HepG2 (cell line): Measurements from ENCODE around the gene CDK15. TPM values are rescaled to one million over a fixed set of nuclear protein-coding genes. Genes with fewer than 3 reads are reported as not detected.

Experiments
- ASH2L ChIP-seq: fragments of 300-600, 200-600 bp; sonication (generic); IDR thresholded peaks from 2 replicates; pipeline ENCODE4 v1.7.0; 2017; ENCODE audit warnings: low read depth, mild to moderate bottlenecking, moderate library complexity, mixed read lengths, low read length; ENCODE audit not compliant: insufficient read length
- CHD4 ChIP-seq: fragments of 200-600 bp; sonication (generic); IDR thresholded peaks from 2 replicates; pipeline ENCODE4 v1.7.0; 2017; ENCODE audit warnings: mild to moderate bottlenecking, low read length, borderline replicate concordance
- DR1 ChIP-seq: sonication (generic); formaldehyde crosslinking; IDR thresholded peaks from 2 replicates; pipeline ENCODE4 v1.8.0; 2021; ENCODE audit warnings: mild to moderate bottlenecking, missing genetic modification reagents, inconsistent platforms
- SOX6 ChIP-seq, 2 experiments: fragments of 450-650 bp in 1 of 2; sonication (generic) in 1 of 2; formaldehyde crosslinking in 1 of 2; IDR thresholded peaks; 2 replicates each; pipeline versions ENCODE4 v1.4.0 to v1.6.1; 2017 to 2020; ENCODE audit warnings: antibody characterized with exemption in 1 of 2, mild to moderate bottlenecking in 1 of 2, missing genetic modification reagents in 1 of 2
- polyA plus RNA-seq, 8 experiments: library from polyadenylated mRNA; depleted of rRNA in 3 of 8; stranded (reverse) in 7 of 8; unstranded in 1 of 8; fragments of >200 nt; fragmentation: Illumina TruSeq in 4 of 8; extraction: Trizol in 4 of 8; gene quantifications; 2 replicates each; pipeline versions ENCODE4 v1.2.1 to v1.2.3, GENCODE V29; 2011 to 2016; ENCODE audit warnings: low read depth in 4 of 8, missing spikeins in 1 of 8, mixed read lengths in 1 of 8; ENCODE audit not compliant: insufficient read depth in 1 of 8
- total RNA-seq, 5 experiments: library from RNA; depleted of rRNA; stranded (reverse); fragments of >200 nt; fragmentation: Illumina TruSeq; extraction: Trizol; gene quantifications; 2 replicates each; pipeline ENCODE4 v1.2.3, GENCODE V29; 2016; ENCODE audit warnings: low read depth in 1 of 5
- TF ChIP-seq, protein P1 (sequence below): sonication (generic); formaldehyde crosslinking; IDR thresholded peaks from 2 replicates; pipeline ENCODE4 v1.5.0; 2020; ENCODE audit warnings: mild to moderate bottlenecking, missing genetic modification reagents, borderline replicate concordance
- TF ChIP-seq, protein P2 (sequence below): sonication (generic); formaldehyde crosslinking; conservative IDR thresholded peaks from 2 replicates; pipeline ENCODE4 v1.4.0; 2020; ENCODE audit warnings: mild to moderate bottlenecking, missing genetic modification reagents, moderate library complexity
- TF ChIP-seq, protein P3 (sequence below): IDR thresholded peaks from 2 replicates; pipeline ENCODE4 v1.6.1; 2012; ENCODE audit warnings: low read depth, low read length, improper control_type of control experiment
- TF ChIP-seq, protein P4 (sequence below): sonication (generic); formaldehyde crosslinking; conservative IDR thresholded peaks from 2 replicates; pipeline ENCODE4 v1.8.1; 2023; ENCODE audit warnings: missing genetic modification reagents
- TF ChIP-seq, protein P5 (sequence below): IDR thresholded peaks from 2 replicates; pipeline ENCODE4 v1.6.1; 2018; ENCODE audit warnings: missing genetic modification reagents, mild to moderate bottlenecking, missing compliant biosample characterization
- TF ChIP-seq, protein P6 (sequence below): sonication (generic); formaldehyde crosslinking; IDR thresholded peaks from 2 replicates; pipeline ENCODE4 v1.4.0; 2020; ENCODE audit warnings: missing genetic modification reagents

The CDK15 gene
- total and polyA plus RNA-seq, 2 of the 13 experiments (the other 11 are each of a cell fraction or from before 2014, with no cell fraction given) = not detected

DNA sequence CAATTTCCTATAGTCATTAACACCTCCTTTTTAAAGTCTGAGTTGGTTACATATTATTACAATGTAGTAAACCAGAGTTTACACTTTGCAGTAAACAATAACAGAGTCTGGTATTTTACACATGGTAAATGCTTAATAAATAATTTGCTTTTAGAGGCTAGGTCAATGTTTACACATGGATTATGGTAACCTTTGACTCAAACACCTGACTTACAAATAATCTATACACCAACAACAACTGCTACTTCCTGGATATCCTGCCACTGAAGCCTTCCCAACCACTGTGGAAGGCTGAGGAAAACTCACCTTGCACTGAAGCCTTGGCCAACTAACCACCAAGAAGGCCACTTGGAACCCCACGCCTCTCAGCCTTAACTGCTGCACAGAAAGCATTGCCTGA lies 31.0 kb upstream of the CDK15 start (continued):
- TF ChIP-seq, protein P1, sequence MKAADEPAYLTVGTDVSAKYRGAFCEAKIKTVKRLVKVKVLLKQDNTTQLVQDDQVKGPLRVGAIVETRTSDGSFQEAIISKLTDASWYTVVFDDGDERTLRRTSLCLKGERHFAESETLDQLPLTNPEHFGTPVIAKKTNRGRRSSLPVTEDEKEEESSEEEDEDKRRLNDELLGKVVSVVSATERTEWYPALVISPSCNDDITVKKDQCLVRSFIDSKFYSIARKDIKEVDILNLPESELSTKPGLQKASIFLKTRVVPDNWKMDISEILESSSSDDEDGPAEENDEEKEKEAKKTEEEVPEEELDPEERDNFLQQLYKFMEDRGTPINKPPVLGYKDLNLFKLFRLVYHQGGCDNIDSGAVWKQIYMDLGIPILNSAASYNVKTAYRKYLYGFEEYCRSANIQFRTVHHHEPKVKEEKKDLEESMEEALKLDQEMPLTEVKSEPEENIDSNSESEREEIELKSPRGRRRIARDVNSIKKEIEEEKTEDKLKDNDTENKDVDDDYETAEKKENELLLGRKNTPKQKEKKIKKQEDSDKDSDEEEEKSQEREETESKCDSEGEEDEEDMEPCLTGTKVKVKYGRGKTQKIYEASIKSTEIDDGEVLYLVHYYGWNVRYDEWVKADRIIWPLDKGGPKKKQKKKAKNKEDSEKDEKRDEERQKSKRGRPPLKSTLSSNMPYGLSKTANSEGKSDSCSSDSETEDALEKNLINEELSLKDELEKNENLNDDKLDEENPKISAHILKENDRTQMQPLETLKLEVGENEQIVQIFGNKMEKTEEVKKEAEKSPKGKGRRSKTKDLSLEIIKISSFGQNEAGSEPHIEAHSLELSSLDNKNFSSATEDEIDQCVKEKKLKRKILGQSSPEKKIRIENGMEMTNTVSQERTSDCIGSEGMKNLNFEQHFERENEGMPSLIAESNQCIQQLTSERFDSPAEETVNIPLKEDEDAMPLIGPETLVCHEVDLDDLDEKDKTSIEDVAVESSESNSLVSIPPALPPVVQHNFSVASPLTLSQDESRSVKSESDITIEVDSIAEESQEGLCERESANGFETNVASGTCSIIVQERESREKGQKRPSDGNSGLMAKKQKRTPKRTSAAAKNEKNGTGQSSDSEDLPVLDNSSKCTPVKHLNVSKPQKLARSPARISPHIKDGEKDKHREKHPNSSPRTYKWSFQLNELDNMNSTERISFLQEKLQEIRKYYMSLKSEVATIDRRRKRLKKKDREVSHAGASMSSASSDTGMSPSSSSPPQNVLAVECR = no peak
- TF ChIP-seq SOX6 (IDR thresholded peaks at IDR 0.05) = no peak
- TF ChIP-seq SOX6 (CRISPR knock-in tag; IDR thresholded peaks at IDR 0.05) = peak; percentile 35; the same call in 1 of the 2 replicates
- TF ChIP-seq, protein P2, sequence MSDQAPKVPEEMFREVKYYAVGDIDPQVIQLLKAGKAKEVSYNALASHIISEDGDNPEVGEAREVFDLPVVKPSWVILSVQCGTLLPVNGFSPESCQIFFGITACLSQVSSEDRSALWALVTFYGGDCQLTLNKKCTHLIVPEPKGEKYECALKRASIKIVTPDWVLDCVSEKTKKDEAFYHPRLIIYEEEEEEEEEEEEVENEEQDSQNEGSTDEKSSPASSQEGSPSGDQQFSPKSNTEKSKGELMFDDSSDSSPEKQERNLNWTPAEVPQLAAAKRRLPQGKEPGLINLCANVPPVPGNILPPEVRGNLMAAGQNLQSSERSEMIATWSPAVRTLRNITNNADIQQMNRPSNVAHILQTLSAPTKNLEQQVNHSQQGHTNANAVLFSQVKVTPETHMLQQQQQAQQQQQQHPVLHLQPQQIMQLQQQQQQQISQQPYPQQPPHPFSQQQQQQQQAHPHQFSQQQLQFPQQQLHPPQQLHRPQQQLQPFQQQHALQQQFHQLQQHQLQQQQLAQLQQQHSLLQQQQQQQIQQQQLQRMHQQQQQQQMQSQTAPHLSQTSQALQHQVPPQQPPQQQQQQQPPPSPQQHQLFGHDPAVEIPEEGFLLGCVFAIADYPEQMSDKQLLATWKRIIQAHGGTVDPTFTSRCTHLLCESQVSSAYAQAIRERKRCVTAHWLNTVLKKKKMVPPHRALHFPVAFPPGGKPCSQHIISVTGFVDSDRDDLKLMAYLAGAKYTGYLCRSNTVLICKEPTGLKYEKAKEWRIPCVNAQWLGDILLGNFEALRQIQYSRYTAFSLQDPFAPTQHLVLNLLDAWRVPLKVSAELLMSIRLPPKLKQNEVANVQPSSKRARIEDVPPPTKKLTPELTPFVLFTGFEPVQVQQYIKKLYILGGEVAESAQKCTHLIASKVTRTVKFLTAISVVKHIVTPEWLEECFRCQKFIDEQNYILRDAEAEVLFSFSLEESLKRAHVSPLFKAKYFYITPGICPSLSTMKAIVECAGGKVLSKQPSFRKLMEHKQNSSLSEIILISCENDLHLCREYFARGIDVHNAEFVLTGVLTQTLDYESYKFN (CRISPR knock-in tag) = peak; percentile 60
- peak; percentile 37 for TF ChIP-seq ASH2L
- TF ChIP-seq, protein P3, sequence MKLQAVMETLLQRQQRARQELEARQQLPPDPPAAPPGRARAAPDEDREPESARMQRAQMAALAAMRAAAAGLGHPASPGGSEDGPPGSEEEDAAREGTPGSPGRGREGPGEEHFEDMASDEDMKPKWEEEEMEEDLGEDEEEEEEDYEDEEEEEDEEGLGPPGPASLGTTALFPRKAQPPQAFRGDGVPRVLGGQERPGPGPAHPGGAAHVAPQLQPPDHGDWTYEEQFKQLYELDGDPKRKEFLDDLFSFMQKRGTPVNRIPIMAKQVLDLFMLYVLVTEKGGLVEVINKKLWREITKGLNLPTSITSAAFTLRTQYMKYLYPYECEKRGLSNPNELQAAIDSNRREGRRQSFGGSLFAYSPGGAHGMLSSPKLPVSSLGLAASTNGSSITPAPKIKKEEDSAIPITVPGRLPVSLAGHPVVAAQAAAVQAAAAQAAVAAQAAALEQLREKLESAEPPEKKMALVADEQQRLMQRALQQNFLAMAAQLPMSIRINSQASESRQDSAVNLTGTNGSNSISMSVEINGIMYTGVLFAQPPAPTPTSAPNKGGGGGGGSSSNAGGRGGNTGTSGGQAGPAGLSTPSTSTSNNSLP = 0 out of 2 replicates have a peak, but pooled peaks have one; percentile 33
- TF ChIP-seq, protein P4, sequence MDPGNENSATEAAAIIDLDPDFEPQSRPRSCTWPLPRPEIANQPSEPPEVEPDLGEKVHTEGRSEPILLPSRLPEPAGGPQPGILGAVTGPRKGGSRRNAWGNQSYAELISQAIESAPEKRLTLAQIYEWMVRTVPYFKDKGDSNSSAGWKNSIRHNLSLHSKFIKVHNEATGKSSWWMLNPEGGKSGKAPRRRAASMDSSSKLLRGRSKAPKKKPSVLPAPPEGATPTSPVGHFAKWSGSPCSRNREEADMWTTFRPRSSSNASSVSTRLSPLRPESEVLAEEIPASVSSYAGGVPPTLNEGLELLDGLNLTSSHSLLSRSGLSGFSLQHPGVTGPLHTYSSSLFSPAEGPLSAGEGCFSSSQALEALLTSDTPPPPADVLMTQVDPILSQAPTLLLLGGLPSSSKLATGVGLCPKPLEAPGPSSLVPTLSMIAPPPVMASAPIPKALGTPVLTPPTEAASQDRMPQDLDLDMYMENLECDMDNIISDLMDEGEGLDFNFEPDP (CRISPR knock-in tag) = no peak
- no peak for TF ChIP-seq CHD4
- no peak for TF ChIP-seq DR1 (CRISPR knock-in tag)
- TF ChIP-seq, protein P5, sequence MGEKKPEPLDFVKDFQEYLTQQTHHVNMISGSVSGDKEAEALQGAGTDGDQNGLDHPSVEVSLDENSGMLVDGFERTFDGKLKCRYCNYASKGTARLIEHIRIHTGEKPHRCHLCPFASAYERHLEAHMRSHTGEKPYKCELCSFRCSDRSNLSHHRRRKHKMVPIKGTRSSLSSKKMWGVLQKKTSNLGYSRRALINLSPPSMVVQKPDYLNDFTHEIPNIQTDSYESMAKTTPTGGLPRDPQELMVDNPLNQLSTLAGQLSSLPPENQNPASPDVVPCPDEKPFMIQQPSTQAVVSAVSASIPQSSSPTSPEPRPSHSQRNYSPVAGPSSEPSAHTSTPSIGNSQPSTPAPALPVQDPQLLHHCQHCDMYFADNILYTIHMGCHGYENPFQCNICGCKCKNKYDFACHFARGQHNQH (CRISPR knock-in tag) = no peak
- TF ChIP-seq, protein P6, sequence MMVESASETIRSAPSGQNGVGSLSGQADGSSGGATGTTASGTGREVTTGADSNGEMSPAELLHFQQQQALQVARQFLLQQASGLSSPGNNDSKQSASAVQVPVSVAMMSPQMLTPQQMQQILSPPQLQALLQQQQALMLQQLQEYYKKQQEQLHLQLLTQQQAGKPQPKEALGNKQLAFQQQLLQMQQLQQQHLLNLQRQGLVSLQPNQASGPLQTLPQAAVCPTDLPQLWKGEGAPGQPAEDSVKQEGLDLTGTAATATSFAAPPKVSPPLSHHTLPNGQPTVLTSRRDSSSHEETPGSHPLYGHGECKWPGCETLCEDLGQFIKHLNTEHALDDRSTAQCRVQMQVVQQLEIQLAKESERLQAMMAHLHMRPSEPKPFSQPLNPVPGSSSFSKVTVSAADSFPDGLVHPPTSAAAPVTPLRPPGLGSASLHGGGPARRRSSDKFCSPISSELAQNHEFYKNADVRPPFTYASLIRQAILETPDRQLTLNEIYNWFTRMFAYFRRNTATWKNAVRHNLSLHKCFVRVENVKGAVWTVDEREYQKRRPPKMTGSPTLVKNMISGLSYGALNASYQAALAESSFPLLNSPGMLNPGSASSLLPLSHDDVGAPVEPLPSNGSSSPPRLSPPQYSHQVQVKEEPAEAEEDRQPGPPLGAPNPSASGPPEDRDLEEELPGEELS (CRISPR knock-in tag) = peak; percentile 59
